BJ (cell line): Measurements from ENCODE around the gene PID1. TPM values are rescaled to one million over a fixed set of nuclear protein-coding genes. Genes with fewer than 3 reads are reported as not detected.

Experiments used
- CTCF ChIA-PET: fragments of 350-600 bp; formaldehyde crosslinking; extraction: SDS; loops from one replicate; lab custom pipeline; 2021; ENCODE audit warnings: antibody characterized with exemption, inconsistent platforms; lab: Yijun Ruan, JAX
- POLR2A ChIA-PET: fragments of 300-600 bp; sonication (Branson Sonifier 250); formaldehyde crosslinking; extraction: SDS; loops from one replicate; lab custom pipeline; 2021; ENCODE audit warnings: antibody characterized with exemption; lab: Charles Lee
- DNase-seq: peaks from one replicate; pipeline ENCODE4 v3.0.0-alpha.2; 2011; ENCODE audit warnings: low read depth
- H3K27me3 ChIP-seq: 2 replicates; pipeline ENCODE4 v1.6.0; 2011; ENCODE audit warnings: low read length; ENCODE audit not compliant: control insufficient read depth, insufficient read depth
- H3K36me3 ChIP-seq: 2 replicates; pipeline ENCODE4 v1.5.1; 2011; ENCODE audit warnings: low read length; ENCODE audit not compliant: control insufficient read depth, insufficient read depth
- H3K4me3 ChIP-seq: 2 replicates; pipeline ENCODE4 v1.5.1; 2011; ENCODE audit warnings: low read depth, mild to moderate bottlenecking, control low read depth, low read length
- polyA plus RNA-seq: library from polyadenylated mRNA; depleted of rRNA; stranded (reverse); fragments of >200 nt; gene quantifications from 2 replicates; pipeline ENCODE4 v1.2.3, GENCODE V29; 2011
- TF ChIP-seq, protein P1 (sequence below): IDR thresholded peaks from 2 replicates; pipeline ENCODE4 v1.5.1; 2011; ENCODE audit warnings: low read depth, mild to moderate bottlenecking, control low read depth, inconsistent platforms, low read length, moderate library complexity; ENCODE audit not compliant: insufficient read depth

PID1 gene
- polyA plus RNA-seq, 1 experiment, result 8.8 TPM

DNA sequence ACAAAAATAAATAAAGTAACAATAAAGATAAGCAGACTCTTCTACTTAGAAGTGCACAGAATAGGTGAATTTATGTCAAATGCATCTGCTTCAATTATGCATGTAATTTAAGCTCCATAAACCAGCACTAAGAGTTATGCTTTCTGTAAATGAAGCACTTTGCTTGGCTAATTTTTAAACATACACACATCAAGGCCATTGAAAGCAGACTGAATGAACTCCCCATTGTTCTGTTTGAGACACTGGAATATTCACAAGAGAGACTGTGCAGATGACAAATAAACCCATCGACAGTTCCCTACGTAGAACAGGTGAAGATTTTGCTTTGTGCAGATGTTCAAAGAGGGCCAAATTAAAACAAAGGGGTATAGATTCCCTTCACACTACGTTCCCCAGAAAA is 133.4 kb downstream of the PID1 start:
- POLR2A ChIA-PET, result no interaction called here
- DNase-seq, result no peak
- Histone ChIP-seq H3K36me3 (no peaks in the 10 kb centered on the region), H3K4me3 (no peak overlapping the region), H3K27me3 (no peaks in the 10 kb centered on the region)
- CTCF ChIA-PET, result interaction anchor here (2.0 kb wide), 1 partner anchor 136 kb away, joined by 11 read pairs; no protein-coding TSS in a partner anchor
- TF ChIP-seq, protein P1, sequence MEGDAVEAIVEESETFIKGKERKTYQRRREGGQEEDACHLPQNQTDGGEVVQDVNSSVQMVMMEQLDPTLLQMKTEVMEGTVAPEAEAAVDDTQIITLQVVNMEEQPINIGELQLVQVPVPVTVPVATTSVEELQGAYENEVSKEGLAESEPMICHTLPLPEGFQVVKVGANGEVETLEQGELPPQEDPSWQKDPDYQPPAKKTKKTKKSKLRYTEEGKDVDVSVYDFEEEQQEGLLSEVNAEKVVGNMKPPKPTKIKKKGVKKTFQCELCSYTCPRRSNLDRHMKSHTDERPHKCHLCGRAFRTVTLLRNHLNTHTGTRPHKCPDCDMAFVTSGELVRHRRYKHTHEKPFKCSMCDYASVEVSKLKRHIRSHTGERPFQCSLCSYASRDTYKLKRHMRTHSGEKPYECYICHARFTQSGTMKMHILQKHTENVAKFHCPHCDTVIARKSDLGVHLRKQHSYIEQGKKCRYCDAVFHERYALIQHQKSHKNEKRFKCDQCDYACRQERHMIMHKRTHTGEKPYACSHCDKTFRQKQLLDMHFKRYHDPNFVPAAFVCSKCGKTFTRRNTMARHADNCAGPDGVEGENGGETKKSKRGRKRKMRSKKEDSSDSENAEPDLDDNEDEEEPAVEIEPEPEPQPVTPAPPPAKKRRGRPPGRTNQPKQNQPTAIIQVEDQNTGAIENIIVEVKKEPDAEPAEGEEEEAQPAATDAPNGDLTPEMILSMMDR, result no peak

DNA sequence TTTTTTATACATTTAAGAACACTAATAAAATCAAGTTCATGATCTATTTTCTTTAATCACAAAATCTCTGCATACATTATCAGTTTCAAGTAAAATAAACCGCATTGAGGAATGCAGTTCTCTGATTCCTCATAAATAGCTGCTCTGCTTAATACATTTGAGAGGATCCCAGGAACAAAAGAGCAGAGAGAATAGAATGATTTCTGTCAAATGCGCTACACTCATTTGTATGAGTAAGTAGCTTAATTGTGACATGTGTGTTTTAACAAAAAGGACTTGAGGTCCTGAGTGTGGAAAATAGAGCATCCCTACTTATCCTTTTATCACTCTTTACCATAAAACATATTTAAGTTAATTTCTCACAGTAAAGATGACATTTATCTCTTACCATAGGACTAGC is 134.0 kb downstream of the PID1 start:
- TF ChIP-seq, protein P1, result no peak
- DNase-seq, result no peak
- CTCF ChIA-PET, result no interaction called here
- POLR2A ChIA-PET, result no interaction called here
- Histone ChIP-seq H3K27me3 (no peaks in the 10 kb centered on the region), H3K36me3 (no peaks in the 10 kb centered on the region), H3K4me3 (no peak overlapping the region)

DNA sequence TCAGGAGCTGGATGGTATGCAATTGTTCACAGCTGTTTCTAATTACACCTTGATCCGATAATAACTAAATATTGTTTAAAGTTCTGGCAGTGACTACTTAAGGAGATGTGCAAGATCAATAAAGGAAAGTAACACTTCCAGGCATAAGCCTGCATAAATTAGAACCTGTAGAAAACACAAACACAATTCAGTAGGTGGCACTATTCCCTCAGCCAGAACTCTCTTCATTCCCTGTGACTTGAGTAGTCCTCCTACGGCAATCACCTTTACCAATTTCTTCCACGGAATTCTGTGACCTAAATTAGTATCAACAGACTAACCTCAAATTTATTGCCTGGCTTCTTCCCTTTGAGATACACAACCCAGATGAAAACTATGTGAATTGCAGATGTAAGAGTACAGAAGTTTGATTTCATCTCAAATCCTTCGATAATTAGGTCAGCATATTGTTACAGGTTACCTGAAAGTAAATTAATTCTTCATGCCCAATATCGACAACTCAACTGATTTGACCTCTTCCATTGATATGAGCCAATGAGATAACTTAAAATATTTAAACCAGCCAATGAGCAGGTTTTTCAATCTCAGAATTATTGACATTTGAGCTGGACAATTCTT is 137.8 kb downstream of the PID1 start:
- DNase-seq, result no peak
- ChIA-PET CTCF (interaction anchor here (0.7 to 3.9 kb wide), 5 partner anchors 11 to 457 kb away, joined by 3 to 26 read pairs (median 8); partner anchors contain the start of gene PID1), POLR2A (no interaction called here)
- H3K4me3 ChIP-seq, result no peak overlapping the region
- no peaks in the 10 kb centered on the region for H3K27me3 ChIP-seq
- TF ChIP-seq, protein P1, result peak; percentile 55
- no peaks in the 10 kb centered on the region for H3K36me3 ChIP-seq

DNA sequence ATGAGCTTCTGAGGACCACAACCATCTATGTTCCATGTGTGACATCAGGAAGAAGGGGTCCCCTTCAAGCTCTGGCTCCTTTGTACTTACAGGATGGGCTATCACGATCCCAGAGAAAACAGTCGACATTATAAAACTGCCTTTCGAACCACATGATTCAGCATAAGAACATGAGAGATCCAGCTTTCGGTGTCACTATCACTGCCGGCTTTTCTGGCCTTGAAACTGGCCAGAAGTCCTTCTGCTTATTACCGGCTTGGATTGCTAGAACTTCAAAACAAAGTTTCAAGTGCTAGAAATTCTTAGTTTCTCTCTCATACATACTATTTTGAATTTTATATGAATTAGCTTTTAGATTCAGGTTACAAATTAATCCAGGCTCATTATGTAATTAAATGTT is 138.9 kb downstream of the PID1 start:
- Histone ChIP-seq H3K4me3 (no peak overlapping the region), H3K36me3 (no peaks in the 10 kb centered on the region), H3K27me3 (no peaks in the 10 kb centered on the region)
- CTCF ChIA-PET, result interaction anchor here (0.5 to 3.9 kb wide), 6 partner anchors 9 to 455 kb away, joined by 3 to 26 read pairs (median 6); partner anchors contain the start of gene PID1
- POLR2A ChIA-PET, result no interaction called here
- TF ChIP-seq, protein P1, result no peak
- no peak for DNase-seq

DNA sequence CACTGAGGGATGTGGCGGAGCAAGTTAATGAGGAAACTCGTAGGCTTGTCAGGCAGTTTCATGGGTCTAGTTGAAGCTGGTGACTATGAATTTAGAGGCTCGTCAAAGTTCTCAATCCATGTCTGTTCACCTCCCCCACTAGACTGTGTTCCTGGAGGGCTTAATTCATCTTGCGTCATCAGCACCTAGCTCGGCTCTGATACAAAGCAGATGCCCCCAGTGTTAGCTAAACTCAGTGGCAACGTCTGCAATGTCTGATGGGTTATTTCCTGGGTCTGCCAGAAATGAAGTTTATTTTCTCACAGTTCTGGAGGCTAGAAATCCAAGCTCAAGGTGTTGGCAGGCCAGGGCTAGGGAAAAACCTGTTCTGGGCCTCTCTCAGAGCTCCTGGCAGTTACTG is 140.6 kb downstream of the PID1 start:
- Histone ChIP-seq H3K36me3 (no peaks in the 10 kb centered on the region), H3K4me3 (no peak overlapping the region), H3K27me3 (no peaks in the 10 kb centered on the region)
- POLR2A ChIA-PET, result no interaction called here
- DNase-seq, result no peak
- CTCF ChIA-PET, result interaction anchor here (0.9 to 3.1 kb wide), 3 partner anchors 9 to 414 kb away, joined by 3 to 13 read pairs (median 3); no protein-coding TSS in a partner anchor
- TF ChIP-seq, protein P1, result no peak
